ENCODE results near the gene TM7SF2. TPM values are rescaled to one million over a fixed set of nuclear protein-coding genes. Genes with fewer than 3 reads are reported as not detected.

The TM7SF2 gene
- total RNA-seq, 2 experiments from 2014 or later: 20.0 to 20.4 TPM

DNA sequence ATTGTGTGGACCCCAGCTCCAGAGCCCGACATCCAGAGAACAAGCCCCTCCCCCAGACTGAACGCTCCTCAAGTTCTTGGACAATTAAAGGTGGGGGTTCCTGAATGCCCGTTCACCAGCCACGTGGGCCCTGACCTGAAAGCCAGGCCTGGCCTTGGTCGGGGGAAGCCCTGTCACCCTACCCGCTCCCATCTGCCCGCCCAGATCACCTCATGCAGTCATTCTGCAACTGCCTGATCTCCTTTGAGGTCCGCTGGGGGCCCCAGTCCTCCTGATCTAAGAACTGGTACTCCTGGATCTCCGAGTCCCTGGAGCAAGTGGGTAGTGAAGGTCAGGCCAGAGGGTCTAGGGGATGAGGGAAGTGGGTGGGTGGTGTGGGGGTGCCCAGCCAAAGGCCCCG, 44.2 kb upstream of the TM7SF2 start:
- Mint-ChIP-seq H3K36me3 (ENCODE audit: low read depth) (no peaks in the 10 kb centered on the region), H3K4me1 (ENCODE audit: low read depth) (no peaks in the 10 kb centered on the region), H3K27ac (no peak overlapping the region), H3K9me3 (no peaks in the 10 kb centered on the region), H3K27me3 (no peaks in the 10 kb centered on the region), H3K4me3 (no peak overlapping the region)
- DNase-seq: no peak
- CTCF ChIA-PET: no interaction called here
- no peak for ATAC-seq (ENCODE audit: poor library complexity)
- intact Hi-C loops (cut with DNase I, micrococcal nuclease): no loop called here
- TF ChIP-seq, protein P1, sequence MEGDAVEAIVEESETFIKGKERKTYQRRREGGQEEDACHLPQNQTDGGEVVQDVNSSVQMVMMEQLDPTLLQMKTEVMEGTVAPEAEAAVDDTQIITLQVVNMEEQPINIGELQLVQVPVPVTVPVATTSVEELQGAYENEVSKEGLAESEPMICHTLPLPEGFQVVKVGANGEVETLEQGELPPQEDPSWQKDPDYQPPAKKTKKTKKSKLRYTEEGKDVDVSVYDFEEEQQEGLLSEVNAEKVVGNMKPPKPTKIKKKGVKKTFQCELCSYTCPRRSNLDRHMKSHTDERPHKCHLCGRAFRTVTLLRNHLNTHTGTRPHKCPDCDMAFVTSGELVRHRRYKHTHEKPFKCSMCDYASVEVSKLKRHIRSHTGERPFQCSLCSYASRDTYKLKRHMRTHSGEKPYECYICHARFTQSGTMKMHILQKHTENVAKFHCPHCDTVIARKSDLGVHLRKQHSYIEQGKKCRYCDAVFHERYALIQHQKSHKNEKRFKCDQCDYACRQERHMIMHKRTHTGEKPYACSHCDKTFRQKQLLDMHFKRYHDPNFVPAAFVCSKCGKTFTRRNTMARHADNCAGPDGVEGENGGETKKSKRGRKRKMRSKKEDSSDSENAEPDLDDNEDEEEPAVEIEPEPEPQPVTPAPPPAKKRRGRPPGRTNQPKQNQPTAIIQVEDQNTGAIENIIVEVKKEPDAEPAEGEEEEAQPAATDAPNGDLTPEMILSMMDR (IDR thresholded peaks at IDR 0.05): no peak
- no peak overlapping the region for H3K27ac ChIP-seq (ENCODE audit: low read depth in 1 of 2, low read length in 2 of 2)
- H3K9me3 ChIP-seq (ENCODE audit: control insufficient read depth in 1 of 2, insufficient read depth in 1 of 2, low read length in 2 of 2): no peaks in the 10 kb centered on the region
- no peaks in the 10 kb centered on the region for H3K4me1 ChIP-seq (ENCODE audit: insufficient read depth, low read length)
- no peaks in the 10 kb centered on the region for H3K27me3 ChIP-seq (ENCODE audit: control insufficient read depth in 1 of 2, insufficient read depth in 2 of 2, low read length in 2 of 2)
- no peaks in the 10 kb centered on the region for H3K36me3 ChIP-seq (ENCODE audit: insufficient read depth, low read length)
- POLR2A ChIA-PET: no interaction called here
- no peak overlapping the region for H3K4me3 ChIP-seq (ENCODE audit: low read length)

GRCh38 chr11:65069217-65069616, 42.5 kb upstream of the TM7SF2 start:
- intact Hi-C loops (cut with DNase I, micrococcal nuclease): no loop called here
- Histone ChIP-seq H3K36me3 (ENCODE audit: insufficient read depth, low read length) (no peaks in the 10 kb centered on the region), H3K27ac (ENCODE audit: low read depth in 1 of 2, low read length in 2 of 2) (no peak overlapping the region), H3K4me1 (ENCODE audit: insufficient read depth, low read length) (no peaks in the 10 kb centered on the region), H3K9me3 (ENCODE audit: control insufficient read depth in 1 of 2, insufficient read depth in 1 of 2, low read length in 2 of 2) (no peaks in the 10 kb centered on the region), H3K27me3 (ENCODE audit: control insufficient read depth in 1 of 2, insufficient read depth in 2 of 2, low read length in 2 of 2) (no peaks in the 10 kb centered on the region), H3K4me3 (ENCODE audit: low read length) (no peak overlapping the region)
- Mint-ChIP-seq H3K4me1 (ENCODE audit: low read depth) (no peaks in the 10 kb centered on the region), H3K27ac (no peak overlapping the region), H3K36me3 (ENCODE audit: low read depth) (no peaks in the 10 kb centered on the region), H3K9me3 (no peaks in the 10 kb centered on the region), H3K4me3 (no peak overlapping the region), H3K27me3 (no peaks in the 10 kb centered on the region)
- CTCF ChIA-PET: no interaction called here
- POLR2A ChIA-PET: no interaction called here
- TF ChIP-seq, protein P1 (IDR thresholded peaks at IDR 0.05): no peak
- no peak for ATAC-seq (ENCODE audit: poor library complexity)
- no peak for DNase-seq

DNA sequence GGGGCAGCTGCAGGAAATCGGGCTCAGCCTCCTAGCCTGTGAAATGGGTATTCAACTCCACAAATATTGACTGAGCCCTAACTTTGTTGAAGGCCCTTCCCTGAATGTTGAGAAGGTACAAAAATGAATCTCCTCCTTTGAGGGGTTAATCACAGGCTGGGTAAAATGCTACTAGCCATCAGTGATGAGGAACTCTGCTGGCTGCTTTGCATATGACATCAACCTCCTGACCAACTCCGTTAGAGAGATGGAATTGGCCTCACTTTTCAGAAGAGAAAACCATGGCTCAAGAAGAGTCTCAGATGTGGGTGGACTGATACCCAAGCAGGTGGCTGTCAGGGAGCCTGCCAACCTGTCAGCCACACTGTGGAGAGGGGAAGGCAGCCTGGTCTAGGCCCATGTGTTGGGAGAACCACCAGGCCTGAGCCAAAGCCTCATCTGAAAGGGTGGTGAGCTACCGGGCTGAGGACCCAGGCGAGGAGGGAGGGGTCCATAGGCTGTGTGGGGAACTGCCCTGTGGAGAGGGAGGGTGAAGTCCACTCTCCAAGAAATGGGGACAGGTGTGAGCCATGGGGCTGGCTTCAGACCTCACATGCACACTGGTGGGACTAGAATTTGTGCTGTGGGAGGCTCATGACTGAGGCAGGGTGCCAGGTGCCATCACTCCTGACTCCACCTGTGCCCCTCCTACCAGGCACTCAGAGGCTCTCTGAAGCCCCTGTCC, 39.6 kb upstream of the TM7SF2 start:
- Mint-ChIP-seq H3K4me3 (no peak overlapping the region), H3K4me1 (ENCODE audit: low read depth) (no peaks in the 10 kb centered on the region), H3K27ac (no peak overlapping the region), H3K9me3 (no peaks in the 10 kb centered on the region), H3K36me3 (ENCODE audit: low read depth) (no peaks in the 10 kb centered on the region), H3K27me3 (no peaks in the 10 kb centered on the region)
- intact Hi-C loops (cut with DNase I, micrococcal nuclease): no loop called here
- Histone ChIP-seq H3K4me3 (ENCODE audit: low read length) (no peak overlapping the region), H3K36me3 (ENCODE audit: insufficient read depth, low read length) (no peaks in the 10 kb centered on the region), H3K9me3 (ENCODE audit: control insufficient read depth in 1 of 2, insufficient read depth in 1 of 2, low read length in 2 of 2) (no peaks in the 10 kb centered on the region), H3K27me3 (ENCODE audit: control insufficient read depth in 1 of 2, insufficient read depth in 2 of 2, low read length in 2 of 2) (no peaks in the 10 kb centered on the region), H3K4me1 (ENCODE audit: insufficient read depth, low read length) (no peaks in the 10 kb centered on the region), H3K27ac (ENCODE audit: low read depth in 1 of 2, low read length in 2 of 2) (no peak overlapping the region)
- no peak for ATAC-seq (ENCODE audit: poor library complexity)
- CTCF ChIA-PET: no interaction called here
- TF ChIP-seq, protein P1 (IDR thresholded peaks at IDR 0.05): no peak
- POLR2A ChIA-PET: no interaction called here
- DNase-seq: no peak
